C4-2B (cell line): ENCODE measurements around the gene ABITRAM.
"Not testable (repeated sequence)": the region's sequence is repeated elsewhere in the genome, so short reads cannot be mapped to it uniquely, and the experiment has no call there.

Source experiments
- ZFX ChIP-seq: fragments of 450-650 bp; IDR thresholded peaks from 2 replicates; pipeline ENCODE4 v1.6.1; 2017
- TF ChIP-seq, protein P1 (sequence below): fragments of 450-650 bp; conservative IDR thresholded peaks from 2 replicates; pipeline ENCODE4 v1.5.1; 2017; ENCODE audit warnings: mild to moderate bottlenecking

DNA sequence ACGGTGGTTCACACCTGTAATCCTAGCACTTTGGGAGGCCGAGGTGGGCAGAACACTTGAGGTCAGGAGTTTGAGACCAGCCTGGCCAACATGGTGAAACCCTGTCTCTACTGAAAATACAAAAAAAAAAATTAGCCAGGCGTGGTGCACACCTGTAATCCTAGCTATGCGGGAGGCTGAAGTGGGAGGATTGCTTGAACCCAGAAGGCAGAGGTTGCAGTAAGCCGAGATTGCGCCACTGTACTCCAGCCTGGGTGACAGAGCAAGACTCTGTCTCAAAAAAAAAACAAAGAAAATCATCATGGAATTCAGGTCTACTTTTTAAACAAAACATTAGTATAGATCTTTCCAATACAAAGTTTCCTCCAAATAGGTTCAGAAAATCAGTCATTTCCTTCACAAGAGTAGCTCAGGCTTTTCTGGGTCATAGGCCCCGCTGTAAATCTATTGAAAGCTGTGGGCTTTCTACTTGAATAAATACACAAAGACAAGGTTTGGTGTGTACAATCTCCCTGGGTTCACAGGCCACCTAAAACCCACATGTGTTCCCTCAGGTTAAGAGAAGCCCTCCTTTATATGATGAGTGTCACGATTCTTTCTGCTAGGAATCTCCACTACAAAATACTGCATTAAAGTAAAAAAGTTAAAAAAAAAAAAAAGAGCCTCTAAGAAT is 35.0 kb upstream of the ABITRAM start:
- TF ChIP-seq, protein P1, sequence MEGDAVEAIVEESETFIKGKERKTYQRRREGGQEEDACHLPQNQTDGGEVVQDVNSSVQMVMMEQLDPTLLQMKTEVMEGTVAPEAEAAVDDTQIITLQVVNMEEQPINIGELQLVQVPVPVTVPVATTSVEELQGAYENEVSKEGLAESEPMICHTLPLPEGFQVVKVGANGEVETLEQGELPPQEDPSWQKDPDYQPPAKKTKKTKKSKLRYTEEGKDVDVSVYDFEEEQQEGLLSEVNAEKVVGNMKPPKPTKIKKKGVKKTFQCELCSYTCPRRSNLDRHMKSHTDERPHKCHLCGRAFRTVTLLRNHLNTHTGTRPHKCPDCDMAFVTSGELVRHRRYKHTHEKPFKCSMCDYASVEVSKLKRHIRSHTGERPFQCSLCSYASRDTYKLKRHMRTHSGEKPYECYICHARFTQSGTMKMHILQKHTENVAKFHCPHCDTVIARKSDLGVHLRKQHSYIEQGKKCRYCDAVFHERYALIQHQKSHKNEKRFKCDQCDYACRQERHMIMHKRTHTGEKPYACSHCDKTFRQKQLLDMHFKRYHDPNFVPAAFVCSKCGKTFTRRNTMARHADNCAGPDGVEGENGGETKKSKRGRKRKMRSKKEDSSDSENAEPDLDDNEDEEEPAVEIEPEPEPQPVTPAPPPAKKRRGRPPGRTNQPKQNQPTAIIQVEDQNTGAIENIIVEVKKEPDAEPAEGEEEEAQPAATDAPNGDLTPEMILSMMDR: not testable (repeated sequence)
- not testable (repeated sequence) for TF ChIP-seq ZFX
